ENCODE data around the gene EXOC3L4. TPM values are rescaled to one million over a fixed set of nuclear protein-coding genes. Genes with fewer than 3 reads are reported as not detected.
A peak's percentile ranks its signal among the peaks of the same experiment; 100 is the strongest.

The EXOC3L4 gene
- total and polyA plus RNA-seq, 2 of the 8 experiments (the other 6 are each of a cell fraction or from before 2014, with no cell fraction given) = 0.45 to 0.57 TPM

DNA sequence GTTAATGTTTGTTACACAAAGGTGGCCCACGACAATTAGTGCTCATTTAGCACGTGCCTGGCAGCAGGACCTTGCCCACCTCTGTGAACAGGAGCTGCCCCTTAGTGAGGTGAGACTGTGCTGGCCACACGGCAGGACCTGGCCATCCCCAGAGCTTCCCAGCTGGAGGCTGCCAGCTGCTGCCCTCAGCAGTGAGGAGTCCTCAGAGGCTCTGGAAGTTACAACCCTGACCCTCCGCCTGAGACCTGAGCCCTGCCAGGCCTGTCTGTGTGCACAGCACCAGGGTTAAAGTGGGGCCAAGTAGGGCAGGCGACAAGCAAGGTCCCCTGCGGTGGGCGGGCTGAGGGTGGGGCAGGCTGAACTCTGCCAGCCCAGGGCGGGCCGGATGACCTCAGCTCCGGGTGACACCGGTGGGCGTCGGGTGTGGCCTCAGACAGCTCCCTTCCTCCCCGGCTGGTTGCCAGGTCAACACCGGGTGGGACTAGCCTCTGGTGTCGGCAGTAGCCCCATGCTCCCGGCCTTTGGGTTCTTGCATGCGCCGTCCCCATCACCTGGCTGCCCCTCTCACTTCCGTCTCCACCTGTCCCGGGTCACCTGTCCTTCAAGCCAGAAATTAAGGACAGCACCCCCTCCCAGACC, 19.7 kb upstream of the EXOC3L4 start:
- peak overlapping the region; percentile 45 to 82; a peak in 3 of 4 replicates for H3K4me2 ChIP-seq (ENCODE audit: insufficient read depth in 1 of 2, low read depth in 2 of 2, low read length in 2 of 2)
- peak overlapping the region; percentile 88; the same call in 1 of the 2 replicates for H2BK12ac ChIP-seq (ENCODE audit: low read depth, low read length)
- POLR2A ChIA-PET (ENCODE audit: partially characterized antibody) = interaction anchor here (1.2 kb wide), 1 partner anchor 18 kb away, joined by 4 read pairs; the partner anchor contains the start of gene CDC42BPB
- no peak overlapping the region for H4K91ac ChIP-seq (replicated peaks; ENCODE audit: insufficient read length, low read length)
- no peaks in the 10 kb centered on the region for H3K36me3 ChIP-seq (ENCODE audit: control insufficient read depth in 2 of 4, insufficient read depth in 4 of 4, low read length in 3 of 4)
- no peak overlapping the region for H4K5ac ChIP-seq (ENCODE audit: insufficient read length, low read depth, low read length)
- H2AFZ ChIP-seq (ENCODE audit: low read length) = peak overlapping the region; percentile 55; the same call in 1 of the 2 replicates
- no peak overlapping the region for H3K56ac ChIP-seq (replicated peaks; ENCODE audit: insufficient read length, low read depth, low read length)
- no peak overlapping the region for H2BK15ac ChIP-seq (ENCODE audit: low read length)
- no peak overlapping the region for H2BK120ac ChIP-seq (replicated peaks; ENCODE audit: low read depth, low read length)
- H4K20me1 ChIP-seq (replicated peaks in 1 of 2; ENCODE audit: control insufficient read depth in 1 of 2, insufficient read depth in 2 of 2, low read length in 2 of 2) = no peaks in the 10 kb centered on the region
- no peak overlapping the region for H2BK20ac ChIP-seq (ENCODE audit: low read length)
- H3K23ac ChIP-seq (ENCODE audit: insufficient read length) = no peak overlapping the region
- peaks cover 6% of the 10 kb centered on the region; the same call in 1 of the 2 replicates for H3K23me2 ChIP-seq (ENCODE audit: low read depth, low read length)
- H3K9ac ChIP-seq (replicated peaks in 1 of 4; ENCODE audit: extremely low read depth in 1 of 4, low read depth in 3 of 4, low read length in 3 of 4) = no peak overlapping the region
- H3K18ac ChIP-seq (ENCODE audit: extremely low read depth, low read length) = no peak overlapping the region
- no peak overlapping the region for H3K4ac ChIP-seq (replicated peaks; ENCODE audit: insufficient read length, low read depth, low read length)
- no peaks in the 10 kb centered on the region for H3K79me1 ChIP-seq (ENCODE audit: low read depth, low read length)
- H3K4me1 ChIP-seq (replicated peaks in 1 of 4; ENCODE audit: control insufficient read depth in 3 of 4, insufficient read depth in 4 of 4, low read length in 3 of 4) = peaks cover 0 to 6% (median 0%) of the 10 kb centered on the region in 4 experiments; a peak in 2 of 7 replicates
- H3K79me2 ChIP-seq (ENCODE audit: control insufficient read depth in 1 of 2, insufficient read depth in 2 of 2, low read length in 2 of 2) = no peaks in the 10 kb centered on the region
- no peak for FAIRE-seq
- CTCF ChIA-PET (ENCODE audit: partially characterized antibody) = interaction anchor here (0.8 to 7.0 kb wide), 26 partner anchors 9 to 917 kb away, joined by 3 to 74 read pairs (median 4); partner anchors contain the start of genes CDC42BPB and LBHD2
- H2BK5ac ChIP-seq (ENCODE audit: low read depth, low read length) = no peak overlapping the region; the same call in 1 of the 2 replicates
- H4K8ac ChIP-seq (ENCODE audit: extremely low read depth, insufficient read depth, low read length) = peak overlapping the region; percentile 85
- H3K14ac ChIP-seq (ENCODE audit: insufficient read length) = no peak overlapping the region
- H3K4me3 ChIP-seq (ENCODE audit: extremely low read depth in 1 of 4, insufficient read depth in 2 of 4, low read depth in 3 of 4, low read length in 4 of 4) = peak overlapping the region; percentile 38 to 79 (median 58)
- no peak overlapping the region for H2AK5ac ChIP-seq (ENCODE audit: low read depth, low read length)
- WGBS, 2 experiments (ENCODE audit: extremely low coverage in 1 of 2, insufficient coverage in 1 of 2, insufficient read length in 1 of 2, insufficient replicate concordance in 2 of 2, low coverage in 1 of 2, low lambda C conversion rate in 2 of 2, missing lambda C conversion rate in 1 of 2) = 45% methylated on average over 9 of the region's 21 CpGs; no CpG with 5 or more reads in 1 of the 2 experiments
- H3K27me3 ChIP-seq (replicated peaks in 1 of 4; ENCODE audit: control insufficient read depth in 3 of 4, extremely low read depth in 1 of 4, insufficient read depth in 3 of 4, low read length in 3 of 4) = peaks cover 0 to 9% (median 3%) of the 10 kb centered on the region in 4 experiments; a peak in 1 of 7 replicates
- no peaks in the 10 kb centered on the region for H3K9me3 ChIP-seq (ENCODE audit: insufficient read depth in 2 of 2, low read depth in 1 of 2, low read length in 1 of 2)
- H3K27ac ChIP-seq (ENCODE audit: low read depth, low read length) = no peak overlapping the region
- DNase-seq (ENCODE audit: low read depth in 1 of 2, low spot score in 2 of 2) = no peak
- no peak for TF ChIP-seq EZH2 (IDR thresholded peaks at IDR 0.05; ENCODE audit: low read depth, low read length, severe bottlenecking)
- no peak for TF ChIP-seq BCL11A (IDR thresholded peaks at IDR 0.05; ENCODE audit: low read depth in 2 of 2, low read length in 2 of 2)
- TF ChIP-seq CEBPB (IDR thresholded peaks at IDR 0.05; ENCODE audit: low read depth, low read length) = no peak
- TF ChIP-seq ZNF274 (IDR thresholded peaks at IDR 0.05; ENCODE audit: borderline replicate concordance, extremely low read depth, low read length) = no peak
- TF ChIP-seq, protein P1, sequence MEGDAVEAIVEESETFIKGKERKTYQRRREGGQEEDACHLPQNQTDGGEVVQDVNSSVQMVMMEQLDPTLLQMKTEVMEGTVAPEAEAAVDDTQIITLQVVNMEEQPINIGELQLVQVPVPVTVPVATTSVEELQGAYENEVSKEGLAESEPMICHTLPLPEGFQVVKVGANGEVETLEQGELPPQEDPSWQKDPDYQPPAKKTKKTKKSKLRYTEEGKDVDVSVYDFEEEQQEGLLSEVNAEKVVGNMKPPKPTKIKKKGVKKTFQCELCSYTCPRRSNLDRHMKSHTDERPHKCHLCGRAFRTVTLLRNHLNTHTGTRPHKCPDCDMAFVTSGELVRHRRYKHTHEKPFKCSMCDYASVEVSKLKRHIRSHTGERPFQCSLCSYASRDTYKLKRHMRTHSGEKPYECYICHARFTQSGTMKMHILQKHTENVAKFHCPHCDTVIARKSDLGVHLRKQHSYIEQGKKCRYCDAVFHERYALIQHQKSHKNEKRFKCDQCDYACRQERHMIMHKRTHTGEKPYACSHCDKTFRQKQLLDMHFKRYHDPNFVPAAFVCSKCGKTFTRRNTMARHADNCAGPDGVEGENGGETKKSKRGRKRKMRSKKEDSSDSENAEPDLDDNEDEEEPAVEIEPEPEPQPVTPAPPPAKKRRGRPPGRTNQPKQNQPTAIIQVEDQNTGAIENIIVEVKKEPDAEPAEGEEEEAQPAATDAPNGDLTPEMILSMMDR (IDR thresholded peaks at IDR 0.05; ENCODE audit: control extremely low read depth in 1 of 3, insufficient read depth in 1 of 3, low read depth in 1 of 3, low read length in 3 of 3) = no peak
- no peak for TF ChIP-seq RNF2 (IDR thresholded peaks at IDR 0.05; ENCODE audit: borderline replicate concordance, low read depth, low read length, missing control alignments, poor library complexity, severe bottlenecking)
- TF ChIP-seq TCF12 (IDR thresholded peaks at IDR 0.05; ENCODE audit: low read depth, low read length) = no peak
- no peak for TF ChIP-seq POLR2A (IDR thresholded peaks at IDR 0.05; ENCODE audit: control extremely low read depth in 1 of 2, low read depth in 2 of 2, low read length in 2 of 2)
- TF ChIP-seq TEAD4 (IDR thresholded peaks at IDR 0.05; ENCODE audit: low read depth, low read length) = no peak
- no peak for TF ChIP-seq PHF8 (conservative IDR thresholded peaks at IDR 0.05; ENCODE audit: low read depth, low read length)

Measured in H1 (cell line).